Esophagus muscularis mucosa (tissue), 4 donors: ENCODE results near the gene CYP1B1.
A peak's percentile ranks its signal among the peaks of the same experiment; 100 is the strongest.

Experiments used
- CTCF ChIP-seq, 3 experiments: fragments of 200-600 bp in 2 of 3; fragments of 450-650 bp in 1 of 3; sonication (generic) in 2 of 3; IDR thresholded peaks; one replicate each; pipeline ENCODE4 v1.5.1; 2017 to 2019; ENCODE audit warnings: antibody characterized with exemption in 3 of 3, mild to moderate bottlenecking in 2 of 3, moderate library complexity in 1 of 3
- EP300 ChIP-seq: sonication (generic); formaldehyde crosslinking; IDR thresholded peaks from one replicate; pipeline ENCODE4 v1.6.1; 2017; ENCODE audit warnings: antibody characterized with exemption
- POLR2A ChIP-seq: fragments of 450-650 bp; IDR thresholded peaks from one replicate; pipeline ENCODE4 v1.6.1; 2017; ENCODE audit warnings: antibody characterized with exemption, moderate library complexity, mild to moderate bottlenecking, low read depth
- POLR2AphosphoS5 ChIP-seq, 2 donors: sonication (generic); formaldehyde crosslinking; IDR thresholded peaks; one replicate each; pipeline ENCODE4 v1.6.1; 2017; ENCODE audit warnings: antibody characterized with exemption in 2 of 2

DNA sequence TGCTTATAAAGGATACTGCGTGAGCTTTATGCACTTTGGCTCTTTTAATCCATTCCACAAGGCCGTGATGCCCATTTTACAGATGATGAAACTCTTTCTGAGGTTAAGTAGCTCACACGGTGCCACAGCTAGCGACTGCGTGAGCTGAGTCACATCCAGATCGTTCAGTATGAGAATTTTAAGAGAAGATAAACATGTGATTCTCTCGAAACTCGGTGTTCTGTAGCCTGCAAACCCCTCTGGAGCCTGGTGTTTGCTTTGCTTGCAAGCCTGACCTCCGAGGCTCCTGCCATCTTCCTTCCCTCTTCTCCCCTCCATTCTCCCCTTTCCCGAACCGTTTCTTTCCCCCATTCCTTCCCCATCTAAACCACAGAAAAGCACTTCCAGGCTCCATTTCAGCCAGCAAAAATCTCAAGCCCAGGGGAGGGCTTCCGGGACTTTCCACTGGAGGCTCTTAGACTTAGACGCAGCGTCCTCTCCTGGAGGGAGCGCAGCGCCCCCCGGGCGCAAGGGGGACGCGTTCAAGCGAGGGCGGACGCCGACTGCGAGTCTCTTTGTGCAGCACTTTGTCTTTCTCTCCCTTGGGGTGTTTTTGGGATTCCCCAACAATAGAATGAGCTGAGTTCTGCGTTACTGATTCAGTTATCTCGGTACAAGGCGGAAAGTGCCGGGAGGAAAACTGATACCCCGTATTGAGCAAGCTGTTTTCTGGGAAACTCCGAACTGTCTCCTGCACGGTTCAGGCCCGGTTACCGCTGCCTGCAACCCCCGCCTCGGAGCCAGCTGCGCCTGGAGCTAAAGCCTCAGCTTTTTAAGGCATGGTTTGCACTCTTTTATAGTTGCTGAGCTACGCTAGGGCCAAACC is 38.0 kb downstream of the CYP1B1 start:
- TF ChIP-seq CTCF (IDR thresholded peaks at IDR 0.05) (peak; percentile 35 to 44 (median 42)), POLR2A (no peak), EP300 (no peak), POLR2AphosphoS5 (IDR thresholded peaks at IDR 0.05) (no peak)
